Type B pancreatic cell (in vitro differentiated cells): ENCODE data around the gene CFAP97. TPM values are rescaled to one million over a fixed set of nuclear protein-coding genes. Genes with fewer than 3 reads are reported as not detected.
A peak's percentile ranks its signal among the peaks of the same experiment; 100 is the strongest.

Experiments
- DNase-seq: peaks from one replicate; pipeline ENCODE4 v3.0.0; 2021; ENCODE audit warnings: mixed read lengths; ENCODE audit not compliant: unreplicated experiment; ENCODE audit errors: extremely low spot score
- H3K27ac Mint-ChIP-seq: 2 replicates; pipeline ENCODE4 v1.8.0; 2021; ENCODE audit warnings: mild to moderate bottlenecking, mixed read lengths
- H3K27me3 Mint-ChIP-seq: 2 replicates; pipeline ENCODE4 v1.8.0; 2021; ENCODE audit warnings: mixed read lengths
- H3K36me3 Mint-ChIP-seq: 2 replicates; pipeline ENCODE4 v1.8.0; 2021; ENCODE audit warnings: mixed read lengths
- H3K4me1 Mint-ChIP-seq: one replicate; pipeline ENCODE4 v1.8.0; 2021; ENCODE audit warnings: mixed read lengths; ENCODE audit not compliant: unreplicated experiment
- H3K4me3 Mint-ChIP-seq: 2 replicates; pipeline ENCODE4 v1.8.0; 2021; ENCODE audit warnings: mild to moderate bottlenecking, mixed read lengths
- H3K9me3 Mint-ChIP-seq: 2 replicates; pipeline ENCODE4 v1.8.0; 2021; ENCODE audit warnings: mixed read lengths
- CTCF ChIP-seq: fragments of 200-600 bp; sonication (generic); conservative IDR thresholded peaks from 2 replicates; pipeline ENCODE4 v1.5.0; 2021; ENCODE audit warnings: antibody characterized with exemption, mild to moderate bottlenecking
- long read RNA-seq: library from polyadenylated mRNA; unstranded; transcript quantifications from one replicate; pipeline ENCODE4 v2.0.0, GENCODE V29; 2020
- total RNA-seq: library from RNA; stranded (reverse); gene quantifications from 2 replicates; pipeline ENCODE4 v1.2.1, GENCODE V29; 2021; ENCODE audit warnings: low replicate concordance

Gene CFAP97
- 13.8 and 21.6 TPM in 2 replicates for total RNA-seq
- long read RNA-seq, full-length matches to known transcripts: 1 of 12 reads
- long read RNA-seq, partial matches to known transcripts: 8 of 12 reads
- long read RNA-seq, other reads (novel, unspliced or antisense): 3 of 12 reads

GRCh38 chr4:185203486-185204237, at the start of gene CFAP97:
CFAP97 (minus strand) TSS chr4:185204000; CDS start chr4:185191196, 12,804 bp downstream.
- Mint-ChIP-seq H3K4me1 (peaks cover 29% of the 10 kb centered on the region), H3K36me3 (peaks cover 6% of the 10 kb centered on the region)

GRCh38 chr4:185249105-185249504, 45.3 kb upstream of the CFAP97 start:
- no peak for DNase-seq
- Mint-ChIP-seq H3K27me3 (no peaks in the 10 kb centered on the region), H3K4me3 (no peak overlapping the region), H3K9me3 (no peaks in the 10 kb centered on the region), H3K36me3 (peaks cover 4% of the 10 kb centered on the region), H3K4me1 (peaks cover under 1% of the 10 kb centered on the region), H3K27ac (no peak overlapping the region)
- TF ChIP-seq CTCF: no peak

More at GRCh38 chr4:185203486-185204237, at the start of gene CFAP97:
- Mint-ChIP-seq H3K27ac (peak within 1 kb of the TSS; percentile 95), H3K27me3 (peaks cover 4% of the 10 kb centered on the region), H3K4me3 (peak within 1 kb of the TSS; percentile 98), H3K9me3 (no peaks in the 10 kb centered on the region)
- TF ChIP-seq CTCF: no peak
- peak; percentile 82 for DNase-seq

- TF ChIP-seq CTCF: no peak
- Mint-ChIP-seq H3K27me3 (no peaks in the 10 kb centered on the region), H3K36me3 (peaks cover 4% of the 10 kb centered on the region), H3K9me3 (no peaks in the 10 kb centered on the region), H3K4me3 (no peak overlapping the region), H3K27ac (no peak overlapping the region), H3K4me1 (no peaks in the 10 kb centered on the region)
- no peak for DNase-seq
These were observed 44.7 kb upstream of the CFAP97 start for GRCh38 chr4:185248393-185249039.

- no peak for DNase-seq
- no peaks in the 10 kb centered on the region for H3K27me3 Mint-ChIP-seq
- H3K4me3 Mint-ChIP-seq: no peak overlapping the region
- no peaks in the 10 kb centered on the region for H3K4me1 Mint-ChIP-seq
- no peak for TF ChIP-seq CTCF
- peaks cover 4% of the 10 kb centered on the region for H3K36me3 Mint-ChIP-seq
- H3K27ac Mint-ChIP-seq: no peak overlapping the region
- H3K9me3 Mint-ChIP-seq: no peaks in the 10 kb centered on the region
These were observed 43.4 kb upstream of the CFAP97 start for GRCh38 chr4:185247151-185247550.

- DNase-seq: no peak
- H3K4me3 Mint-ChIP-seq: no peak overlapping the region
- no peak for TF ChIP-seq CTCF
- no peaks in the 10 kb centered on the region for H3K9me3 Mint-ChIP-seq
- H3K27me3 Mint-ChIP-seq: no peaks in the 10 kb centered on the region
- peaks cover 4% of the 10 kb centered on the region for H3K36me3 Mint-ChIP-seq
- no peak overlapping the region for H3K27ac Mint-ChIP-seq
- H3K4me1 Mint-ChIP-seq: no peaks in the 10 kb centered on the region
These were observed 42.7 kb upstream of the CFAP97 start for GRCh38 chr4:185246453-185246852.
